HG03354 (cell line): ENCODE data around the gene NBEAL2.

ENCODE experiments used
- ATAC-seq: cut with Tn5 transposase; IDR thresholded peaks from one replicate; pipeline ENCODE4 v1.9.1; 2021; ENCODE audit warnings: mild to moderate bottlenecking; ENCODE audit not compliant: unreplicated experiment, poor library complexity, severe bottlenecking

Gene NBEAL2

GRCh38 chr3:46942481-46943236 lies 36.8 kb upstream of the NBEAL2 start:
- no peak for ATAC-seq

- ATAC-seq, result peak; percentile 68
These were observed 36.0 kb upstream of the NBEAL2 start for GRCh38 chr3:46943237-46944187.

- no peak for ATAC-seq
These were observed 35.3 kb upstream of the NBEAL2 start for GRCh38 chr3:46944191-46944590.

- ATAC-seq, result no peak
These were observed 33.0 kb upstream of the NBEAL2 start for GRCh38 chr3:46946416-46946815.

- ATAC-seq, result no peak
These were observed 32.5 kb upstream of the NBEAL2 start for GRCh38 chr3:46946856-46947545.

- no peak for ATAC-seq
These were observed 31.9 kb upstream of the NBEAL2 start for GRCh38 chr3:46947546-46947901.

GRCh38 chr3:46947981-46948791 lies 31.3 kb upstream of the NBEAL2 start:
- ATAC-seq, result no peak

- peak; percentile 53 for ATAC-seq
These were observed 30.4 kb upstream of the NBEAL2 start for GRCh38 chr3:46948830-46949671.

- ATAC-seq, result no peak
These were observed 29.3 kb upstream of the NBEAL2 start for GRCh38 chr3:46950177-46950576.

GRCh38 chr3:46950650-46951241 lies 28.7 kb upstream of the NBEAL2 start:
- ATAC-seq, result no peak

- no peak for ATAC-seq
These were observed 26.7 kb upstream of the NBEAL2 start for GRCh38 chr3:46952813-46953212.

GRCh38 chr3:46953234-46954010 lies 26.0 kb upstream of the NBEAL2 start:
- no peak for ATAC-seq

GRCh38 chr3:46954178-46954577 lies 25.3 kb upstream of the NBEAL2 start:
- no peak for ATAC-seq

- ATAC-seq, result no peak
These were observed 24.3 kb upstream of the NBEAL2 start for GRCh38 chr3:46955157-46955556.

GRCh38 chr3:46955801-46956259 lies 23.6 kb upstream of the NBEAL2 start:
- no peak for ATAC-seq

- no peak for ATAC-seq
These were observed 22.2 kb upstream of the NBEAL2 start for GRCh38 chr3:46957092-46957820.
